Fibroblast of skin of scalp (primary cell): ENCODE results near the gene DCUN1D3.

Source experiments
- DNase-seq: peaks from one replicate; pipeline ENCODE4 v3.0.0-alpha.2; 2013

DCUN1D3 gene

GRCh38 chr16:20918486-20919239 lies 18.5 kb upstream of the DCUN1D3 start:
- DNase-seq = peak; percentile 25

GRCh38 chr16:20916942-20917341 lies 16.8 kb upstream of the DCUN1D3 start:
- no peak for DNase-seq

GRCh38 chr16:20916289-20916688 lies 16.1 kb upstream of the DCUN1D3 start:
- no peak for DNase-seq

- peak; percentile 9 for DNase-seq
These were observed 11.2 kb upstream of the DCUN1D3 start for GRCh38 chr16:20911361-20911760.

GRCh38 chr16:20910781-20911321 lies 10.7 kb upstream of the DCUN1D3 start:
- peak; percentile 88 for DNase-seq

GRCh38 chr16:20906341-20907255 lies 6.4 kb upstream of the DCUN1D3 start:
- DNase-seq = peak; percentile 93

- no peak for DNase-seq
These were observed 5.4 kb upstream of the DCUN1D3 start for GRCh38 chr16:20905576-20905975.

GRCh38 chr16:20904507-20905081 lies 4.4 kb upstream of the DCUN1D3 start:
- DNase-seq = peak; percentile 88

GRCh38 chr16:20903899-20904506 lies 3.8 kb upstream of the DCUN1D3 start:
- no peak for DNase-seq

- no peak for DNase-seq
These were observed 3.1 kb upstream of the DCUN1D3 start for GRCh38 chr16:20903116-20903898.

- no peak for DNase-seq
These were observed 2.3 kb upstream of the DCUN1D3 start for GRCh38 chr16:20902426-20902825.

- peak; percentile 34 for DNase-seq
These were observed 1.4 kb upstream of the DCUN1D3 start for GRCh38 chr16:20901436-20902112.

- DNase-seq = no peak
These were observed 894 bp upstream of the DCUN1D3 start for GRCh38 chr16:20901068-20901435.

- peak; percentile 26 for DNase-seq
These were observed 470 bp downstream of the DCUN1D3 start for GRCh38 chr16:20899477-20900298.

GRCh38 chr16:20899071-20899470 lies 1.1 kb downstream of the DCUN1D3 start:
- DNase-seq = peak; percentile 87

GRCh38 chr16:20897922-20898321 lies 2.2 kb downstream of the DCUN1D3 start:
- DNase-seq = no peak

- DNase-seq = no peak
These were observed 2.8 kb downstream of the DCUN1D3 start for GRCh38 chr16:20897253-20897897.

GRCh38 chr16:20894388-20894787 lies 5.8 kb downstream of the DCUN1D3 start:
- no peak for DNase-seq

- DNase-seq = no peak
These were observed 10.4 kb downstream of the DCUN1D3 start for GRCh38 chr16:20889625-20890275.
